Midbrain (tissue), 1 donor: ENCODE measurements around the gene SRPK1.
"Not testable (repeated sequence)": the region's sequence is repeated elsewhere in the genome, so short reads cannot be mapped to it uniquely, and the experiment has no call there.

Experiments
- DNase-seq: peaks from one replicate; lab custom pipeline; 2025; lab: John Stamatoyannopoulos, UW

Gene SRPK1

GRCh38 chr6:35931120-35931561 lies 10.2 kb upstream of the SRPK1 start:
- DNase-seq, result no peak

GRCh38 chr6:35929601-35930000 lies 8.7 kb upstream of the SRPK1 start:
- no peak for DNase-seq

- no peak for DNase-seq
These were observed 5.8 kb upstream of the SRPK1 start for GRCh38 chr6:35926509-35927215.

GRCh38 chr6:35925961-35926360 lies 5.1 kb upstream of the SRPK1 start:
- no peak for DNase-seq

- DNase-seq, result no peak
These were observed 3.2 kb upstream of the SRPK1 start for GRCh38 chr6:35924146-35924545.

GRCh38 chr6:35922139-35922554 lies 1.2 kb upstream of the SRPK1 start:
- DNase-seq, result no peak

GRCh38 chr6:35919827-35920751 lies 809 bp downstream of the SRPK1 start:
- no peak for DNase-seq

GRCh38 chr6:35919085-35919826 lies 1.6 kb downstream of the SRPK1 start:
- DNase-seq, result no peak

- not testable (repeated sequence) for DNase-seq
These were observed 4.0 kb downstream of the SRPK1 start for GRCh38 chr6:35916893-35917292.

GRCh38 chr6:35916056-35916455 lies 4.8 kb downstream of the SRPK1 start:
- DNase-seq, result no peak

GRCh38 chr6:35914536-35914935 lies 6.4 kb downstream of the SRPK1 start:
- DNase-seq, result no peak

- no peak for DNase-seq
These were observed 8.8 kb downstream of the SRPK1 start for GRCh38 chr6:35911871-35912653.

GRCh38 chr6:35909571-35909970 lies 11.3 kb downstream of the SRPK1 start:
- not testable (repeated sequence) for DNase-seq

GRCh38 chr6:35908753-35909401 lies 12.0 kb downstream of the SRPK1 start:
- DNase-seq, result not testable (repeated sequence)

- no peak for DNase-seq
These were observed 13.1 kb downstream of the SRPK1 start for GRCh38 chr6:35907750-35908149.

- no peak for DNase-seq
These were observed 14.4 kb downstream of the SRPK1 start for GRCh38 chr6:35906499-35906846.

- no peak for DNase-seq
These were observed 14.9 kb downstream of the SRPK1 start for GRCh38 chr6:35905841-35906498.

GRCh38 chr6:35905141-35905785 lies 15.6 kb downstream of the SRPK1 start:
- DNase-seq, result no peak

GRCh38 chr6:35903679-35904078 lies 17.2 kb downstream of the SRPK1 start:
- no peak for DNase-seq

- DNase-seq, result no peak
These were observed 20.4 kb downstream of the SRPK1 start for GRCh38 chr6:35900448-35900847.
